SKM-1 treated with dmso at 0.1 percent for 144 hours (cell line): ENCODE results near the gene MAP4K5.
"Not testable (repeated sequence)": the region's sequence is repeated elsewhere in the genome, so short reads cannot be mapped to it uniquely, and the experiment has no call there.

Experiments
- DNase-seq: peaks from one replicate; lab custom pipeline; 2025; ENCODE audit not compliant: unreplicated experiment; lab: John Stamatoyannopoulos, UW

MAP4K5 gene

DNA sequence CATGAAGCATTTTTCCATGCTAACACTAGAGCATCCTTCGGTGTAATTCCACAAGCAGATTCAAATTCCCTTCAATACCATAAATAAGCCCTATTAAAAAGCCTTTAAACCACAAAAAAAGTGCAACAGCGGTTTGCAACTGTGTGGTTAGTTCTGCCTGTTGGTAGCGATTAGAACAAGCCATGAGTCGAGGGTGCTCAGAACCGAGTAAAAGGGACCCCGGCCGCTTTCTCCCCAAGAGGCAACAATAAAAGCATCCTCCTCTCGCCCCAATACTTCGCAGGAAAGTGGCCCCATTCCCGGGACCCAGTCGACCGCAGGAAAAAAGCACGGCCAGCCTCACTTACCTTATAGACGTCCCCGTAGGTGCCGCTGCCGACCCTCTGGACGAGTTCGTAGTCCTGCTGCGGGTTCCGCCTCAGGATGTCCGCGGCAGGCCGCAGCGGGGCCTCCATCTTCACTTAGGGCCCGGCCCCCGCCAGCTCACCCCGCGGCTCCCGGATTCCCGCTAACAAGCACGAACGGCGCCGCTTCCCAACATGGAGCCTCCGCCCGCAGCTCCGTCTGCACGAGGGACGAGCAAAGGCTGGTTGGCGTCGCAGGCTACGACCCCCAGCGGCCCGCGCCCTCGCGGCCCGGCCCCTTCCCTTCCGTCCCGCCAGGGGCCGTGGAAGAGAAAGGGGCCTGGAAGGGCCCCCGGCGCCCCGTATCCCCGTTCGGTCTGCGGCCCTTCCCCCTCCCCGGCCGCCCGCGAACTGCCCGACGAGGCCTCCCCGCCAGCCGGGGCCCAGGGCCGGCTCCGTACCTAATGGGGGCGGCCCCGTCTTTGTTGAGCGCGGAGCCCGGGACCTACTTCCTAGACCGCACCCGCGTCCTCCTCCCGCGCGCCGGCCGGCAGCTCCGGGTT, 521 bp downstream of the MAP4K5 start:
- no peak for DNase-seq

DNA sequence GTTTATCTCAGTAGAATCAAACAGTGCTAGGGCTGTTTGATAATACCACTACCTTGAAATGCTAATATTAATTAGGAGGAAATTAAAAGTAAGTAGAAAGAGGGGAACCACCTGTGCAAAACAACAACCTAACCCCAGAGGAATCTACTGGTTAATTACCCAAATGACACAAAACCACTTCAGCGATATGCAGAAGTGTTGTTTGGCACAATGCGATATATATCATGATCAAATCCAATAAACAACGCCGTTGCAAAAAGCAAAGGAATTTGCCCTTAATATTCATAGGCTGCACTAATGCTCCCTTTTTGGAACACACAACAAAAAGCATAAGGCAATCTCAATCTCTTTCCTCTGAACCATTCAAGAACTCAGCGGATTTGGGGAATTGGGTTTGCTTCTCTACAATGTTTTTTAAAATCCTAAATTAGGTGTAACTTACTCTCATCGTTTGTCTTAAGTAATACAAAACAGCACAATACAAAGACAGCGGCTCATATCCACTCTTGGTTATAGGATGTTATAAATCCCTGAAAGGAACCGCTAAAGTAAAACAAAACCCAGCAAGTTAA, 1.5 kb downstream of the MAP4K5 start:
- DNase-seq, result no peak

DNA sequence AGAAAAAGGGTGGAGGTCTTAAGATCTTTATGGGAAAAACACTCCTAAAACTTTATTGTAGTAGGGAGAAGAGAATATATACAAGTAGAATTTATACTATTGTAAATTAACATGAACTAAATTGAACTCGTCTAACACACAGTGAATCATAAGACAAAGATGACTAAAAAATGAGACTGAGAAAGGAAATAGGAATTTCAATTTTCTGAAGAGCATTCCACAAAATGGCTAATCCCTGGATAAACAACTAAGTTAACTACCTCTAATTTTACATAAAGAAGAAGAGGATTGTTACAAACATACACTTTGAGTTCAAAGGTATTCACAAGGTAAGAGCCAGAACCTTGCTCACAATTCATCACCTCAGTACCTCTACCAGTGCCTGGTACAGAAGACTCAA, 2.0 kb downstream of the MAP4K5 start:
- no peak for DNase-seq

DNA sequence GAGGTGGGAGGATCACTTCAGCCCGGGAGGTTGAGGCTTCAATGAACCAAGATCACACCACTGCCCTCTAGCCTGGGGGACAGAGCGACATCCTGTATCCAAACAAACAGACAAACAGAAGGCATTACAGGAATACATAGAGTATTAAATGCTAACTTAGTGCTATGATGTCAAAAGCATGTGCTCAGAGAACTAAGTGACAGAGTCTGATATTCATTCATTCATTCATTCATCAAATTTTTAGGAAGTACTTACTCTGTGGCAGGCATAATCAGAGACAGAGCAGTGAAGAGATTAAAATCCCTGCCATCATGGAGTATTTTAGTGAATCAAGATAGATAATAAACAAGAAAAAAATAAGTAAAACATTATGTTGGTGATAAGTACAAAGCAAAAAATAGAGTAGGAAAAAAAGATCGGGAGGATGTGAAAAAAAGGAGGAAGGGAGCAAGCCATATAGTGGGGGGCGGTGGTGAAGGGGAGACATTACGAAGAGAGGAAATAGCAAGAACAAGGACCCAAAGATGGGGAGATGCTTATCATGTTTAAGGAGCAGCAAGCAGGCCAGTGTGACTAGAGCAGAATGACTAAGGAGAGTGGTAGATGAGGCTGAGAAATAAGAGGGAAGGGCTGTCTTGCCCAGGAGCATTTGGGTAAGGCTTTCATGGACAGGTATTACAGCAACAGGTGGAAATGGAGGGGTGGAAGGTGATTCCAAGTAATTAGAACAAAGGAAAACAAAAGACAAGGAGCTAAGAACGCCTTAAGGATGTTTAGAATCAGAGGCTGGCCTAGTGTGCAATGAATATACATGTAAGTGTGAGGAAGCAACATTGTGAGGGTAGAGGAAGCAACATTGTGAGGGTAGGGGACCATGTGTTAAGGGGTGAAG, 2.8 kb downstream of the MAP4K5 start:
- DNase-seq, result no peak

DNA sequence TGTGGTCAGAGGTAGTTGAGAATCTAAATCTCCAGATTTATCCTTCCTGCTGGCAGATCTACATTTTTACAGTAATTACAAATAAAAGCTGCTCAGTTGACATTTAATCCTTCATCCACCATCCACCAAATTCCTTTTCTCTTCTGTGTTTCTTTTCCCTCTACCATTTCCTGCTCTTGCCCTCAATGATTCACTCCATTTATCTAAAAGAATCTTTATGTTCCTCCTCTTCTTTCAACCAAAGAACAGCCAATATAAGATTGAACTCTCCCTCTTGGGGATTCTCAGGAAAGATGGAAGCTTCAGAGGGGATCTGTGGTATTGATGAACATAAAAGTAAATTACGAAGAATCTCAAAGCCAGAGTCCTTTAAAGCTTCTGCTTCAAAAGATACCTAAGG, 4.4 kb downstream of the MAP4K5 start:
- DNase-seq, result no peak

DNA sequence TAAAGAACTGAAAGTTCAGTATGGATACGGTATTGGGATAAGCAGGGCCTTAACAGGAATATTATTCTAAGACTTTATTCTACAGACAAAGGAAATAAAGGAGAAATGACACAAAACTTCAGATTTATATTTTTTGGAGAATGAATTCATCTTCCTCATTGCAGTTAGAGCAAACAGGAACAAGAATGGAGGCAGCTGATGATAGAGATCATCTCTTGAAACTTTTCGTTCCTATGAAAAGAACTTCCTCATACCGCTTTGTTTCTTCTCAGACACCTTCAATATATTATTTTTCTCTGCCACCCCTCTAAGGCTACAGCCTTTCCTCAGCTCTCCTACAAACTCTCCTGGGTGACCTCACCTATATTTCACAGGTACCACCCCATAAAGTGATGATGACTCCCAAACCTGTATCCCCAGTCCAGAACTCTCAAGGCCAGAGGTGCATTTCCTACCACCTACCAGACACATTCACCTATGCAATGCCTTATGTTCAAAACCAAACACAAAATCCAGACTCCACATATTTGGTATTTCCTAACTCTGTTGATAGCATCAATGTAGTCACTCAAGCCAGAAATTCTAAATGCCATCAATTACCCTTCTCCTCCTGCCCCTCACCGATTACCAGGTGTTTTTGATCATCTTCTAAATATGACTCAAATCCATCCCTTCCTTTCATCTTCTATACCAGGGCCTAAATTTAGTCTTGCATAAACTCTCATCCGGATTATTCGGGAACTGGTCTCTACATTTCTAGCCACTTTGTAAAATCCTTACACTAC, 7.4 kb downstream of the MAP4K5 start:
- DNase-seq, result no peak

DNA sequence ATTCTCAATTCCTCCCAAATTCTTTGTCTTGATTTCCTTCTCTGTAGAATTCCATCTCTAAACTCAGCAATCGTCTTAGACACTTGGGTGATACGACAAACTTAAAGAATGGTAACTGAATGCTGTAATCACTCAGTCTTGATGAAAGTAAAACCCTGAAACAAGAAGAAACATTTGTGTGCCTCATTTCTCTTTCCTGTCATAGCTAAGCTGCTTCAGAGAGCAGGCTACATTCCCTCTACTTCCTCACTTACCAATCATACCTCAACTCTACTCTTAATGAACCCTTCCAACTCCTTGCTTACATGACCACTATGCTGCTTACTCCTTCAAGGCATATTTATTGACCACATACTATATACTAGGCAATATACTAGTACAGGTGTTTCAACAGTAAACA, 8.3 kb downstream of the MAP4K5 start:
- no peak for DNase-seq

DNA sequence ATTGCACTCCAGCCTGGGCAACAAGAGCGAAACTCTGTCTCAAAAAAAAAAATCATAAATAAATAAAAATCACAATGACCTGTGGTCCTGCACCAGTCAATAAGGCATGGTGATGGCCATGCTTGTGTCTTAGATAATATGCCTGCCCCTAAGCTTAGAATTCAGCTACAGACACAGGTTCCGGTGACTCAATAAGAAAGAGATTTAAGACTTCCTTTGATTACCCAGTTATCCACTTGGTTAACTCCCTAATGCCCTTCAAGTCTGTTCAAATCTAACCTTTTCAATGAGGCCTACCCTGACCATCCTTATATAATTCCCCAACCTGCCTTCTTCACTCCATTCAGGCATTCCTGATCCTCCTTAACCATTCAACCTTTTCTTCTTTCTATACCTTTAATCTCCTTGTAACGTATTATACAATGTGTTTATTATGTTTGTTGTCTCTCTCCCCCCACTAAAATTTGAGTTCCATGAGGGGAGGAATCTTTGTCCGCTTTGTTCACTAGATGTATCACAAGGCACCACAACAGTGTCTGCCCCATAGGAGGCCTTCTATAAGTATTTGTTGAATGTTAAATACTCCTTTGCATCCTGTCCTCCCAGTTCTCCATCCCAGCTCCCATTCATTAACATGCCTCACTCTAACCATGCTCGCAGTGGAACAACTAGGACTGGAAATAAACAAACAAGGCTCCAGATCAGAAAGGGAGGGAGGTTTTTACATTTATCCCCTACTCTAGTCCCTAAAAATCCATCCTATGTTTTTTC, 8.9 kb downstream of the MAP4K5 start:
- no peak for DNase-seq

DNA sequence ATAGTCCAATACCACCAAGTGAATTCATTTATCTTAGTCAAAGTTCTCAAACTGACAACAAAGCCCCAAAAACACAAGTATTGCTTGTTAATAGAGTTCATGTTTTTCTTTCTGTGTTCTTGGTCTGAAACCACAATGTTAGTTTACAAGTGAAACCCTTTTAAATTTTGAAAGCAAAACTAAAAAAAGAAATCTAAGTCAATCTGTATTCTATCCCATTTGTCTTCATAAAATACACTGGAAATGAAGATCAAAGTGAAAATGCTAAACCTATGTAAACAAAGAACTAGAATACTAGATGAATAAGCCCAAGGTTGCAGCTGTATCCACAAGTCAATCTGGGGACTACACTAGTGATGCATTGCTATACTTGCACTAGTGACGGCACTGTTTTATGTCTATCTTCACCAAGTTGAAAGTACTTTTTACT, 10.4 kb downstream of the MAP4K5 start:
- no peak for DNase-seq

DNA sequence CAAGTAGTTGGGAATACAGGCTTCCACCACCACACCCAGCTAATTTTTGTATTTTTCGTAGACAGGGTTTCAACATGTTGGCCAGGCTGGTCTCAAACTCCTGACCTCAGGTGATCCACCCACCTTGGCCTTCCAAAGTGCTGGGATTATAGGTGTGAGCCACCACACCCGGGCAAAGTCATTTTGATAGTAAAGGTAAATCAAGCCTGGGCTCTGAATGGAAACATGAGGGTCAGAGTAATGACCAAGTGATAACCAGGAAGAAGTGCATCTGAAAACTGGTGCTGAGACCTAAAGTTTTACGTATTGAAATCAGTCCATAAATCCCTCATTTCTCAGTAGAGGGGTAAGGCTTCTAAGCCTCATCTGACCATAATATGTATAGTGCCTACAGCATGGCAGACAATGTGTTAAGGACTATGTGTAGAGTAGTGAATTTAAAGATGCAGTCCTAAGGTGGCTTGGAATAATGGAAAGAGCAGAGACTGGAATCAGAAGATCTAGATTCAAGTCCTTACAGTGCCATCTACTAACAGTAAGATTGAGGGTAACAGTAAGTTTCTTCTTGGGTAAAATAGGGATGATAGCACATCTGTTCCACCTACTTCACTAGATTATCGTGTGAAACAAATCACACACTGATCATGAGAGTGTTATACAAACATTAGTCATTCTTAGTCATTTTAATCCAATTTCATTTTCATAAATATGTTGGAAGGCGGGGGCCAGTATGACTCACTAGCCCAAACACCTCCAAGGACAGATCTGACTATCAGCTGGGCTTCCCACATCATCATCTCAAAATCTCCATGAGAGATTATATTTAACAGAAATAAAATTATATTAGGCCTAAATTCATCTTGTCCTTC, 11.2 kb downstream of the MAP4K5 start:
- no peak for DNase-seq

DNA sequence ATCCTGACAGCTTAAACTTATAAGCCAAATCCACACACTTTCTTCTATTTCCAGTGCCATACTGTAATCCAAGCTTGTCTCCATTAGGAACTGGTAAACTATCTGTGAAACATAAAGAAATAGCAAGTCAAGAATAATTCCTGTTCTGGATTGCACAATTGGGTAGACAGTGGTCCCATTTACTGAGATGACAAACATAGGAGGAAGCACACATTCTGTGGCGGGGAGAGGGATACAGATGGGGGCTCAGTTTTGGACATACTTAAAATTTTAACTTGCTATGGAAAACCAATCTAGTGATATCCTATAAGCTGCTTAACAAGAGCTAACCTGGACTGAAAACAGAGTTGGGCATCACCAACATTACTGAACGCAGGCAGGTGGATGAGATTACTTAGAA, 16.3 kb downstream of the MAP4K5 start:
- DNase-seq, result no peak

DNA sequence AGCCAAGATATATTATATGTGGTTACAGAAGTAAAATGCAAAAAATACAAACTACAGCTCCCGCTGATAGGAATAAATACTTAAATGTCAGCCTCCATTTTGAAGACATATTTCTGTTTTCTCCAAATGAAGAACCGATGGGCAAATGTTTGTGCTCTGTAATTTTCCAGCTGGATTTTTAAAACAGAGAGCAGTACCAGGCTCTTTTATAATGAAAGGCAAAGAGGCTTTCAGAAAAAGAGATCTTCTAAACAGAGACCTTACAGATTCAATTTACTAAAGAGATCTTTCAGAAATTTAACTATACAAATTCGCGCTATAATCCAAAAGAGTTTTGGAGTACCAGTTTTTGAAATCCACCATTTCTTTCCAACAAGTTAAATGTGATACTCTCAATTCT, 19.9 kb downstream of the MAP4K5 start:
- DNase-seq, result no peak

DNA sequence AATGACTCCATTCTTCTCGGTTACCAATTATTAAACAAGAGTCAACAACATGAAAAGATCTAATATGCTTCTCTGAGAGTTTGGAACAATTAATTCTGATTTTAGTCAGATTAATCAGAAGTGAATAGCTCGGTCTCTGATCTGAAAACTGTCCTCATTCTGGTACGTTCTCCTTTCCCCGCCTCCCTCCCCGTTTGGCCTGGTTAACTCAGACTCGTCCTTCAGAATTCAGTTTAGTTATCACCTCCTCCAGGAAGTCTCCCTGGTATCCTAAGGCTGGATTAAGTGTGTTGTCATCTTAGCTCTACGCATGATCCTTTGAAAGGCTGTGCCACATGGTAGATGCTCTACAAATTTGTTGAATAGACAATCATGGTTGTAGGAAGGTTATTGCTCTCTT, 22.2 kb downstream of the MAP4K5 start:
- no peak for DNase-seq

DNA sequence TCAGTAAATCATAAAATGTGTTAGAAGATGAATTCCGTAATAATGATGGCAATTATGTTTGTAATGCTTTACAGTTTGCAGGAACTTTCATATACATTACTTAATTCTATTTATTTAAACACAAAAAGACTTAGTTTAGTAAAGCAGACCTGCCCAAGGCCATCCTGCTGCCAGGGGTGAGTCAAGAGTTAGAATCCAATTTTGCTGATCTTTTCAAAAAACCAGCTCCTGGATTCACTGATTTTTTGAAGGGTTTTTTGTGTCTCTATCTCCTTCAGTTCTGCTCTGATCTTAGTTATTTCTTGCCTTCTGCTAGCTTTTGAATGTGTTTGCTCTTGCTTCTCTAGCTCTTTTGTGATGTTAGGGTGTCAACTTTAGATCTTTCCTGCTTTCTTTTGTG, 25.3 kb downstream of the MAP4K5 start:
- not testable (repeated sequence) for DNase-seq

DNA sequence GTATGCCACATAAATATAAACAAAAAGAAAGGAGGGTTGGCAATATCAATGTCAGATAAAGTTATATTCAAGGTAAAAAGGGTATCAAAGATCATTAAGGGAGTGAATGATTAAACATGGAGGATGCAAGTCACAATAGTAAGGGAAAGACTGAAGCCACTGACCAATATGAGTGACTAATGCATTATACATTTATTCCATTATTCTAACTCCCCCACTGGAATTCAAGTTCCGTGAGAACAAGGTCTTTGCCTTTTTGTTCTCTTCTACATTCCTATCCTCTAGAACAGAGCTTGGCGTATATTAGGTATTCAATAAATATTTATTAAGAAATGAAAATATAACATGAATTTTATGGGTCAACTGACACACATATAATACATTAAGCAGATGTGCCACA, 30.7 kb downstream of the MAP4K5 start:
- no peak for DNase-seq

DNA sequence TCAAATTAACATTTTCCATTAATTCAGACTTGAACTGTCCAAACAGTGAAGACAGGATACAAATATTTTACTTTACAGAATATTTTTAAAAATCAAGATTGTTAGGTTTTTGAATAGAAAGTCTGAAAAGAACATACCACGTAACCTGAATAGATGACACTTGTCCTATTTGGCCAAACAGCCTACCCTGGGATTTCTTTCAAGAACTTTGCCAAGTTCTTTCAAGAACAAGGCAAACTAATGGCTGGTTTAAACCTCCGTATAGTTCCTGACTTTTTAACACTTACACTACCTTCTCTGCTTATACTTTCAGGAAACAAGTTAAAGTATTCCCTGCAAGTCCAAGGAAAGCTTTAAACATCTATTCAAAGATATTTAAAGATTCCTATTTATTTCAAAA, 35.0 kb downstream of the MAP4K5 start:
- DNase-seq, result no peak

DNA sequence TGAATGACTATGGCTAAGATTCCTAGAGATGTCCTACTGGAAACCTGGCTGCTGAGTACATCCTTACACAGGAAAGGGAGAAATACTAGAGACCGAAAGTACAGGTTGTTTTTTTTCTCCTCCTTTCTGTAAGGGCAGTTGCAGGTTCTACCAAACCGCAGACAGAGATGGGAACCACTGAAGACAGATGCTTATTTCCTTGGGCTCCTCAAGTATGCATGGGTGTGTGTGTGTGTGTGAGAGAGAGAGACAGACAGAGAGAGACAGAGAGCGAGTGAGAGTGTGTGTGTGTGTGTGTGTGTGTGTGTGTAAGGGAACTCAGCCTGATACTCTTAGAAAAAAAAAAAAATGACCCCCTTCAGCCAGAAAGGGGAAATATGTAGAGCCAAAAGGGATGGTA, 42.5 kb downstream of the MAP4K5 start:
- no peak for DNase-seq

DNA sequence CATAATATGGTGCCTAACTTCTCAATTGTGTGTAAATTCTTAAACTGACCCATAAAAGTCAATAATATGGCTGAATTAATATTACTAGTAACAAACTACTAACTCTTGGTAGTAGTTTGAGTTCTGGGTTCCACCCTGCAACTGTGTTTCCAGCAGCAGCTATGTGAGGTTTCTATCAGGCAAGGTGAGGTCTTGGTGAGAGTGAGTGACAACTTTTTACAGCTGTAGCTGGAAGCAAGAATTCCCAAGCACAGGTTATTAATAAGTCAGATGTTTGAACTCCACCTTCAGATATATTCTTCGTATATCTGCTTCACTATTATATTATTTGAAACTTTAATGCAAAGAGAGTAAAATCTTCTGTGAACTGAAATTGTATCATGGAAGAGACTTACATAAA, 43.8 kb downstream of the MAP4K5 start:
- no peak for DNase-seq

DNA sequence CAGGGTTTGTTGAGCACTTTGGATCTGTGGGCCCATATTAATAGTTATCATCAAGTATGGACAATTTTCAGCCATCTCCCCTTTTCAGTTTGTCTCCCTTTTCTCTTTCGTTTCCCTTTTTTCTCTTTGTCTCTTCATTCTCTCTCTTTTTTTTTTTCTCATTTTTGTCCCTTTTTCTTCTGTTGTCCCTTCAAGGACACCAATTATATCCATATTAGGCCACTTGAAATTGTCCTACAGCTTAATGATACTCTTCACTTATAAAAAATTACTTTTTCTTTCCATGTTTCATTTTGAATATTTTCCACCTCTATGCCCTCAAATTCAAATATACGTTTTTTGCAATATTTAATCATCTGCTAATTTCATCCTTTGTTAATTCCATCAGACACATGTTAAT, 53.3 kb downstream of the MAP4K5 start:
- DNase-seq, result no peak
